Vagina (tissue), 2 donors: ENCODE data around the gene CEMIP. TPM values are rescaled to one million over a fixed set of nuclear protein-coding genes. Genes with fewer than 3 reads are reported as not detected.

Source experiments
- DNase-seq, 2 donors: peaks; one replicate each; pipeline ENCODE4 v3.0.0-alpha.2; 2017; ENCODE audit errors: extremely low spot score in 2 of 2
- H3K27ac ChIP-seq: fragments of 200-600 bp; sonication (generic); one replicate; pipeline ENCODE4 v1.5.1; 2019
- H3K27me3 ChIP-seq: fragments of 200-600 bp; sonication (generic); one replicate; pipeline ENCODE4 v1.5.1; 2019
- H3K36me3 ChIP-seq, 2 donors: fragments of 200-600 bp; sonication (generic); one replicate each; pipeline ENCODE4 v1.5.1; 2017 to 2019
- H3K4me1 ChIP-seq: fragments of 200-600 bp; sonication (generic); one replicate; pipeline ENCODE4 v1.5.1; 2019
- H3K4me3 ChIP-seq, 2 donors: fragments of 200-600 bp; sonication (generic); 1 replicate in 1 of 2; 2 replicates in 1 of 2; pipeline ENCODE4 v1.5.1; 2016 to 2019
- H3K9me3 ChIP-seq: fragments of 200-600 bp; sonication (generic); one replicate; pipeline ENCODE4 v1.5.1; 2019
- CTCF ChIP-seq, 3 experiments: fragments of 450-650 bp in 2 of 3; fragments of 200-600 bp in 1 of 3; sonication (generic) in 1 of 3; IDR thresholded peaks; one replicate each; pipeline ENCODE4 v1.5.1; 2017 to 2019; ENCODE audit warnings: antibody characterized with exemption in 3 of 3, mild to moderate bottlenecking in 2 of 3, moderate library complexity in 2 of 3
- POLR2A ChIP-seq, 2 donors: fragments of 450-650 bp; IDR thresholded peaks; one replicate each; pipeline ENCODE4 v1.6.1; 2017; ENCODE audit warnings: antibody characterized with exemption in 2 of 2, mild to moderate bottlenecking in 2 of 2, moderate library complexity in 2 of 2
- POLR2AphosphoS5 ChIP-seq, 2 donors: sonication (generic); formaldehyde crosslinking; IDR thresholded peaks; one replicate each; pipeline ENCODE4 v1.9.0; 2017; ENCODE audit warnings: antibody characterized with exemption in 2 of 2, mild to moderate bottlenecking in 2 of 2, low read depth in 1 of 2; ENCODE audit not compliant: insufficient read depth in 1 of 2
- intact Hi-C: fragments of 100-400 bp; cut with DNase I; formaldehyde crosslinking; loops from one replicate; pipeline ENCODE4 v1.15.1; 2023
- total RNA-seq: library from RNA; depleted of rRNA; stranded (reverse); fragments of >200 nt; gene quantifications from one replicate; pipeline ENCODE4 v1.2.3, GENCODE V29; 2016

Gene CEMIP
- total RNA-seq, 1 donor from 2014 or later: 0.74 TPM

- H3K9me3 ChIP-seq: no peaks in the 10 kb centered on the region
- no peaks in the 10 kb centered on the region for H3K4me1 ChIP-seq
- no peak overlapping the region for H3K27ac ChIP-seq
- no peaks in the 10 kb centered on the region for H3K27me3 ChIP-seq
- DNase-seq: no peak
- H3K36me3 ChIP-seq: no peaks in the 10 kb centered on the region
- no peak for TF ChIP-seq CTCF (IDR thresholded peaks at IDR 0.05)
- no peak for TF ChIP-seq POLR2A (IDR thresholded peaks at IDR 0.05)
- TF ChIP-seq POLR2AphosphoS5 (IDR thresholded peaks at IDR 0.05; ENCODE audit: insufficient read depth in 1 of 2, low read depth in 1 of 2): no peak
- intact Hi-C loops: no loop called here
- H3K4me3 ChIP-seq: no peak overlapping the region
Measured at GRCh38 chr15:80785811-80786354, 6.7 kb downstream of the CEMIP start.

GRCh38 chr15:80787316-80787715, 8.1 kb downstream of the CEMIP start:
- no peaks in the 10 kb centered on the region for H3K9me3 ChIP-seq
- intact Hi-C loops: no loop called here
- DNase-seq: no peak
- TF ChIP-seq CTCF (IDR thresholded peaks at IDR 0.05) (no peak), POLR2AphosphoS5 (IDR thresholded peaks at IDR 0.05; ENCODE audit: insufficient read depth in 1 of 2, low read depth in 1 of 2) (no peak), POLR2A (IDR thresholded peaks at IDR 0.05) (no peak)
- no peak overlapping the region for H3K27ac ChIP-seq
- H3K4me1 ChIP-seq: no peaks in the 10 kb centered on the region
- H3K27me3 ChIP-seq: no peaks in the 10 kb centered on the region
- no peak overlapping the region for H3K4me3 ChIP-seq
- no peaks in the 10 kb centered on the region for H3K36me3 ChIP-seq

- TF ChIP-seq POLR2AphosphoS5 (IDR thresholded peaks at IDR 0.05; ENCODE audit: insufficient read depth in 1 of 2, low read depth in 1 of 2) (no peak), POLR2A (IDR thresholded peaks at IDR 0.05) (no peak), CTCF (IDR thresholded peaks at IDR 0.05) (no peak)
- intact Hi-C loops: no loop called here
Measured at GRCh38 chr15:80788536-80788935, 9.4 kb downstream of the CEMIP start.

GRCh38 chr15:80789296-80789695, 10.1 kb downstream of the CEMIP start:
- Histone ChIP-seq H3K4me1 (no peaks in the 10 kb centered on the region), H3K36me3 (no peaks in the 10 kb centered on the region), H3K4me3 (no peak overlapping the region), H3K27ac (no peak overlapping the region), H3K27me3 (no peaks in the 10 kb centered on the region), H3K9me3 (no peaks in the 10 kb centered on the region)
- intact Hi-C loops: no loop called here
- no peak for DNase-seq
- TF ChIP-seq CTCF (IDR thresholded peaks at IDR 0.05) (no peak), POLR2A (IDR thresholded peaks at IDR 0.05) (no peak), POLR2AphosphoS5 (IDR thresholded peaks at IDR 0.05; ENCODE audit: insufficient read depth in 1 of 2, low read depth in 1 of 2) (no peak)

More at GRCh38 chr15:80788536-80788935, 9.4 kb downstream of the CEMIP start:
- DNase-seq: no peak
- Histone ChIP-seq H3K27ac (no peak overlapping the region), H3K9me3 (no peaks in the 10 kb centered on the region), H3K4me3 (no peak overlapping the region), H3K36me3 (no peaks in the 10 kb centered on the region), H3K27me3 (no peaks in the 10 kb centered on the region), H3K4me1 (no peaks in the 10 kb centered on the region)

GRCh38 chr15:80789796-80790195, 10.6 kb downstream of the CEMIP start:
- H3K4me3 ChIP-seq: no peak overlapping the region
- TF ChIP-seq POLR2A (IDR thresholded peaks at IDR 0.05) (no peak), CTCF (IDR thresholded peaks at IDR 0.05) (no peak), POLR2AphosphoS5 (IDR thresholded peaks at IDR 0.05; ENCODE audit: insufficient read depth in 1 of 2, low read depth in 1 of 2) (no peak)

More at GRCh38 chr15:80789796-80790195, 10.6 kb downstream of the CEMIP start:
- H3K27me3 ChIP-seq: no peaks in the 10 kb centered on the region
- H3K9me3 ChIP-seq: no peaks in the 10 kb centered on the region
- DNase-seq: no peak
- intact Hi-C loops: no loop called here
- no peaks in the 10 kb centered on the region for H3K4me1 ChIP-seq
- H3K36me3 ChIP-seq: no peaks in the 10 kb centered on the region
- no peak overlapping the region for H3K27ac ChIP-seq
